Activated T-cell treated with anti-CD3 and anti-CD28 coated beads, Interleukin-2, amount 50 U/mL, for 4 hours (primary cell): ENCODE data around the gene DEFB114. TPM values are rescaled to one million over a fixed set of nuclear protein-coding genes. Genes with fewer than 3 reads are reported as not detected.

Source experiments
- ATAC-seq, 2 donors: fragments of 200-7000 bp; cut with Tn5 transposase; one replicate each; pipeline ENCODE4 v1.10.0; 2021
- DNase-seq: peaks from one replicate; pipeline ENCODE4 v3.0.0-alpha.2; 2020
- H3K27me3 Mint-ChIP-seq: one replicate; pipeline ENCODE4 v1.8.0; 2021; ENCODE audit warnings: low read depth, mixed read lengths
- H3K36me3 Mint-ChIP-seq: one replicate; pipeline ENCODE4 v1.8.0; 2022; ENCODE audit warnings: mixed read lengths; ENCODE audit not compliant: insufficient read depth
- H3K4me1 Mint-ChIP-seq: one replicate; pipeline ENCODE4 v1.8.0; 2021; ENCODE audit warnings: low read depth, mixed read lengths
- H3K4me3 Mint-ChIP-seq: one replicate; pipeline ENCODE4 v1.8.0; 2021; ENCODE audit warnings: mild to moderate bottlenecking, moderate library complexity, mixed read lengths
- H3K9me3 Mint-ChIP-seq: one replicate; pipeline ENCODE4 v1.8.0; 2021; ENCODE audit warnings: mixed read lengths
- total RNA-seq, 3 donors: library from RNA; stranded (reverse); gene quantifications; one replicate each; pipeline ENCODE4 v1.2.1, GENCODE V29; 2021

The DEFB114 gene
- total RNA-seq, 3 donors from 2014 or later: not detected

GRCh38 chr6:49918787-49919186 is 45.2 kb downstream of the DEFB114 start:
- Mint-ChIP-seq H3K9me3 (no peaks in the 10 kb centered on the region), H3K4me3 (no peak overlapping the region), H3K27me3 (no peaks in the 10 kb centered on the region), H3K4me1 (no peaks in the 10 kb centered on the region), H3K36me3 (no peaks in the 10 kb centered on the region)
- no peak for ATAC-seq
- DNase-seq: no peak

GRCh38 chr6:49915035-49915434 is 48.9 kb downstream of the DEFB114 start:
- Mint-ChIP-seq H3K4me1 (no peaks in the 10 kb centered on the region), H3K4me3 (no peak overlapping the region), H3K27me3 (no peaks in the 10 kb centered on the region), H3K36me3 (no peaks in the 10 kb centered on the region), H3K9me3 (no peaks in the 10 kb centered on the region)
- no peak for DNase-seq
- no peak for ATAC-seq

- Mint-ChIP-seq H3K9me3 (no peaks in the 10 kb centered on the region), H3K36me3 (no peaks in the 10 kb centered on the region), H3K4me1 (no peaks in the 10 kb centered on the region), H3K4me3 (no peak overlapping the region), H3K27me3 (no peaks in the 10 kb centered on the region)
- ATAC-seq (no peak), DNase-seq (no peak)
These were observed 50.2 kb downstream of the DEFB114 start for GRCh38 chr6:49913636-49914375.

- Mint-ChIP-seq H3K9me3 (no peaks in the 10 kb centered on the region), H3K4me1 (no peaks in the 10 kb centered on the region), H3K27me3 (no peaks in the 10 kb centered on the region), H3K4me3 (no peak overlapping the region), H3K36me3 (no peaks in the 10 kb centered on the region)
- DNase-seq (no peak), ATAC-seq (no peak)
These were observed 51.8 kb downstream of the DEFB114 start for GRCh38 chr6:49912196-49912595.

- DNase-seq (no peak), ATAC-seq (no peak)
- Mint-ChIP-seq H3K36me3 (no peaks in the 10 kb centered on the region), H3K27me3 (no peaks in the 10 kb centered on the region), H3K4me3 (no peak overlapping the region), H3K9me3 (no peaks in the 10 kb centered on the region), H3K4me1 (no peaks in the 10 kb centered on the region)
These were observed 52.7 kb downstream of the DEFB114 start for GRCh38 chr6:49911252-49911651.

Other genes with a start within 250 kb of the DEFB114 start
- not detected for gene CRISP3, start 219.8 kb downstream of the DEFB114 start, total RNA-seq
- gene PGK2, start 176.9 kb downstream of the DEFB114 start, total RNA-seq: not detected
- not detected for gene CRISP1, start 97.6 kb downstream of the DEFB114 start, total RNA-seq
- not detected for gene DEFB113, start 5.5 kb upstream of the DEFB114 start, total RNA-seq
- not detected for gene DEFB110, start 57.8 kb upstream of the DEFB114 start, total RNA-seq
- gene DEFB112, start 85.8 kb upstream of the DEFB114 start, total RNA-seq: not detected